GM12878 (cell line): ENCODE results near the gene ACSF3. TPM values are rescaled to one million over a fixed set of nuclear protein-coding genes. Genes with fewer than 3 reads are reported as not detected.

ENCODE experiments used
- CHD2 ChIP-seq: IDR thresholded peaks from 2 replicates; pipeline ENCODE4 v1.6.1; 2011; ENCODE audit warnings: low read depth, low read length, improper control_type of control experiment, borderline replicate concordance
- CHD4 ChIP-seq: fragments of 200-600 bp; sonication (generic); IDR thresholded peaks from 2 replicates; pipeline ENCODE4 v1.6.1; 2016; ENCODE audit warnings: mild to moderate bottlenecking
- EP300 ChIP-seq, 2 experiments: fragments of 150-350 bp in 1 of 2; IDR thresholded peaks; 2 replicates each; pipeline ENCODE4 v1.6.1; 2011 to 2012; ENCODE audit warnings: low read depth in 2 of 2, low read length in 2 of 2, borderline replicate concordance in 1 of 2, improper control_type of control experiment in 1 of 2, inconsistent platforms in 1 of 2; ENCODE audit not compliant: control insufficient read depth in 1 of 2
- GABPA ChIP-seq: IDR thresholded peaks from 2 replicates; pipeline ENCODE4 v1.6.1; 2014; ENCODE audit warnings: antibody characterized with exemption, low read depth, mild to moderate bottlenecking, inconsistent platforms
- GATAD2B ChIP-seq: fragments of 450-650 bp; conservative IDR thresholded peaks from 2 replicates; pipeline ENCODE4 v1.6.1; 2017; ENCODE audit warnings: low read depth, mild to moderate bottlenecking, moderate library complexity
- NR2C1 ChIP-seq: fragments of 450-650 bp; IDR thresholded peaks from 2 replicates; pipeline ENCODE4 v1.6.1; 2017; ENCODE audit warnings: antibody characterized with exemption, mild to moderate bottlenecking, moderate library complexity
- POLR2A ChIP-seq: IDR thresholded peaks from 2 replicates; pipeline ENCODE4 v1.6.1; 2011; ENCODE audit warnings: low read depth, mild to moderate bottlenecking, low read length
- POU2F2 ChIP-seq: IDR thresholded peaks from 3 replicates; pipeline ENCODE4 v1.6.1; 2011; ENCODE audit warnings: low read depth, mild to moderate bottlenecking, low read length, borderline replicate concordance
- RAD51 ChIP-seq: fragments of 450-650 bp; IDR thresholded peaks from 2 replicates; pipeline ENCODE4 v1.6.1; 2016; ENCODE audit warnings: moderate library complexity, mild to moderate bottlenecking, inconsistent platforms
- RFX5 ChIP-seq: IDR thresholded peaks from 2 replicates; pipeline ENCODE4 v1.6.1; 2011; ENCODE audit warnings: low read depth, low read length, improper control_type of control experiment
- SMARCA5 ChIP-seq: fragments of 450-650 bp; IDR thresholded peaks from 2 replicates; pipeline ENCODE4 v1.6.1; 2017; ENCODE audit warnings: mild to moderate bottlenecking
- TAF1 ChIP-seq: IDR thresholded peaks from 2 replicates; pipeline ENCODE4 v1.6.1; 2011; ENCODE audit warnings: mild to moderate bottlenecking, low read depth, low read length, borderline replicate concordance
- polyA plus RNA-seq, 11 experiments: library from polyadenylated mRNA; depleted of rRNA in 4 of 11; unstranded in 6 of 11; stranded (reverse) in 5 of 11; fragments of >200 nt; fragmentation: Nextera tagmentation in 4 of 11; fragmentation: Illumina TruSeq in 1 of 11; extraction: Ambion mirVana in 4 of 11; extraction: Trizol in 1 of 11; gene quantifications; 1 replicate in 1 of 11; 2 replicates in 10 of 11; pipeline versions ENCODE4 v1.2.1 to v1.2.3, GENCODE V29; 2011 to 2016; ENCODE audit warnings: inconsistent platforms in 2 of 11, missing spikeins in 2 of 11, low read depth in 1 of 11
- total RNA-seq, 4 experiments: library from RNA; depleted of rRNA in 3 of 4; stranded (reverse); fragments of >200 nt in 3 of 4; fragmentation: Illumina TruSeq in 1 of 4; extraction: Trizol in 1 of 4; gene quantifications; 2 replicates each; pipeline versions ENCODE4 v1.2.1 to v1.2.3, GENCODE V29; 2013 to 2021
- TF ChIP-seq, protein P1 (sequence below): IDR thresholded peaks from 2 replicates; pipeline ENCODE4 v1.6.1; 2012; ENCODE audit warnings: improper control_type of control experiment, low read depth, low read length; ENCODE audit not compliant: insufficient replicate concordance
- TF ChIP-seq, protein P2 (sequence below): fragments of 450-650 bp; formaldehyde crosslinking; IDR thresholded peaks from 2 replicates; pipeline ENCODE4 v1.4.0; 2022; ENCODE audit warnings: mild to moderate bottlenecking, moderate library complexity
- TF ChIP-seq, protein P3 (sequence below): IDR thresholded peaks from 2 replicates; pipeline ENCODE4 v1.6.1; 2011; ENCODE audit warnings: borderline replicate concordance, low read depth, mild to moderate bottlenecking, moderate library complexity, mixed read lengths, low read length; ENCODE audit not compliant: insufficient read depth; ENCODE audit errors: extremely low read length
- TF ChIP-seq, protein P4 (sequence below): fragments of 450-650 bp; IDR thresholded peaks from 2 replicates; pipeline ENCODE4 v1.6.1; 2014; ENCODE audit warnings: mild to moderate bottlenecking

ACSF3 gene
- total and polyA plus RNA-seq, 10 of the 15 experiments (the other 5 are each of a cell fraction or from before 2014, with no cell fraction given): 1.0 to 44.4 (median 25.8) TPM

DNA sequence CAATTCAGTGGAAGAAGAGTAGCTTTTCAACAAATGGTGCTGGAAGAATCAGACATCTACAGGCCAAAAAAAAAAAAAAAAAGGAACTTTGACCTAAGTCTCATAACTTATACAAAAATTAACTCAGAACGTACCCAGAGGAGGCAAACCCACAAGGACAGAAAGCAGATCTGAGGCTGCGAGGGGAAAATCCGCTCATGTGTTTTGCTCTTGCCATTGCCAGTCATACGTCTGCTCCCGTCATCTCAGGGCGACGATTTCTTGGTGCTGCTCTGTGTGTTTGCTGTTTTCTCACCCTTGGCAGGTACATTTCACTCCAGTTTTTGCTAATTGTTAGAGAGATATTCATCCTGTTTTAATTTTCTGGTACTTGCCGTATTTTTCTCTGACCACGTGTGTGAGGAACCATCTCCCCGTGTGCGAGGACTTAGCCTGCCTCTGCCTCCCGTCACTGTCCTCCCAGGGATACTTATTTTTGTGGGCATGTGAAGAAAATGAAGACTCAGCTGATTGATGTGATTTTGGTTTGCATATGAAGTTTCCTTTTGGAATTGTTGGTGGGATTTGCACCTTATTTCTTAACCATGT lies 33.4 kb upstream of the ACSF3 start (continued):
- TF ChIP-seq TAF1 (0 out of 2 replicates have a peak, but pooled peaks have one; percentile 28), CHD2 (peak; percentile 31; the same call in 1 of the 2 replicates), GABPA (no peak), NR2C1 (peak; percentile 60), RAD51 (0 out of 2 replicates have a peak, but pooled peaks have one; percentile 25), GATAD2B (no peak), SMARCA5 (no peak), POLR2A (peak; percentile 52; the same call in 1 of the 2 replicates), RFX5 (no peak), EP300 (IDR thresholded peaks at IDR 0.05; ENCODE audit: borderline replicate concordance in 1 of 2, control insufficient read depth in 1 of 2, low read depth in 2 of 2, low read length in 2 of 2) (peak in 1 of 2 experiments; percentile 26; a peak in 1 of 4 replicates), POU2F2 (peak; percentile 68; the same call in 1 of the 3 replicates), CHD4 (no peak)
- TF ChIP-seq, protein P1, sequence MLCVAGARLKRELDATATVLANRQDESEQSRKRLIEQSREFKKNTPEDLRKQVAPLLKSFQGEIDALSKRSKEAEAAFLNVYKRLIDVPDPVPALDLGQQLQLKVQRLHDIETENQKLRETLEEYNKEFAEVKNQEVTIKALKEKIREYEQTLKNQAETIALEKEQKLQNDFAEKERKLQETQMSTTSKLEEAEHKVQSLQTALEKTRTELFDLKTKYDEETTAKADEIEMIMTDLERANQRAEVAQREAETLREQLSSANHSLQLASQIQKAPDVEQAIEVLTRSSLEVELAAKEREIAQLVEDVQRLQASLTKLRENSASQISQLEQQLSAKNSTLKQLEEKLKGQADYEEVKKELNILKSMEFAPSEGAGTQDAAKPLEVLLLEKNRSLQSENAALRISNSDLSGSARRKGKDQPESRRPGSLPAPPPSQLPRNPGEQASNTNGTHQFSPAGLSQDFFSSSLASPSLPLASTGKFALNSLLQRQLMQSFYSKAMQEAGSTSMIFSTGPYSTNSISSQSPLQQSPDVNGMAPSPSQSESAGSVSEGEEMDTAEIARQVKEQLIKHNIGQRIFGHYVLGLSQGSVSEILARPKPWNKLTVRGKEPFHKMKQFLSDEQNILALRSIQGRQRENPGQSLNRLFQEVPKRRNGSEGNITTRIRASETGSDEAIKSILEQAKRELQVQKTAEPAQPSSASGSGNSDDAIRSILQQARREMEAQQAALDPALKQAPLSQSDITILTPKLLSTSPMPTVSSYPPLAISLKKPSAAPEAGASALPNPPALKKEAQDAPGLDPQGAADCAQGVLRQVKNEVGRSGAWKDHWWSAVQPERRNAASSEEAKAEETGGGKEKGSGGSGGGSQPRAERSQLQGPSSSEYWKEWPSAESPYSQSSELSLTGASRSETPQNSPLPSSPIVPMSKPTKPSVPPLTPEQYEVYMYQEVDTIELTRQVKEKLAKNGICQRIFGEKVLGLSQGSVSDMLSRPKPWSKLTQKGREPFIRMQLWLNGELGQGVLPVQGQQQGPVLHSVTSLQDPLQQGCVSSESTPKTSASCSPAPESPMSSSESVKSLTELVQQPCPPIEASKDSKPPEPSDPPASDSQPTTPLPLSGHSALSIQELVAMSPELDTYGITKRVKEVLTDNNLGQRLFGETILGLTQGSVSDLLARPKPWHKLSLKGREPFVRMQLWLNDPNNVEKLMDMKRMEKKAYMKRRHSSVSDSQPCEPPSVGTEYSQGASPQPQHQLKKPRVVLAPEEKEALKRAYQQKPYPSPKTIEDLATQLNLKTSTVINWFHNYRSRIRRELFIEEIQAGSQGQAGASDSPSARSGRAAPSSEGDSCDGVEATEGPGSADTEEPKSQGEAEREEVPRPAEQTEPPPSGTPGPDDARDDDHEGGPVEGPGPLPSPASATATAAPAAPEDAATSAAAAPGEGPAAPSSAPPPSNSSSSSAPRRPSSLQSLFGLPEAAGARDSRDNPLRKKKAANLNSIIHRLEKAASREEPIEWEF: no peak
- TF ChIP-seq, protein P2, sequence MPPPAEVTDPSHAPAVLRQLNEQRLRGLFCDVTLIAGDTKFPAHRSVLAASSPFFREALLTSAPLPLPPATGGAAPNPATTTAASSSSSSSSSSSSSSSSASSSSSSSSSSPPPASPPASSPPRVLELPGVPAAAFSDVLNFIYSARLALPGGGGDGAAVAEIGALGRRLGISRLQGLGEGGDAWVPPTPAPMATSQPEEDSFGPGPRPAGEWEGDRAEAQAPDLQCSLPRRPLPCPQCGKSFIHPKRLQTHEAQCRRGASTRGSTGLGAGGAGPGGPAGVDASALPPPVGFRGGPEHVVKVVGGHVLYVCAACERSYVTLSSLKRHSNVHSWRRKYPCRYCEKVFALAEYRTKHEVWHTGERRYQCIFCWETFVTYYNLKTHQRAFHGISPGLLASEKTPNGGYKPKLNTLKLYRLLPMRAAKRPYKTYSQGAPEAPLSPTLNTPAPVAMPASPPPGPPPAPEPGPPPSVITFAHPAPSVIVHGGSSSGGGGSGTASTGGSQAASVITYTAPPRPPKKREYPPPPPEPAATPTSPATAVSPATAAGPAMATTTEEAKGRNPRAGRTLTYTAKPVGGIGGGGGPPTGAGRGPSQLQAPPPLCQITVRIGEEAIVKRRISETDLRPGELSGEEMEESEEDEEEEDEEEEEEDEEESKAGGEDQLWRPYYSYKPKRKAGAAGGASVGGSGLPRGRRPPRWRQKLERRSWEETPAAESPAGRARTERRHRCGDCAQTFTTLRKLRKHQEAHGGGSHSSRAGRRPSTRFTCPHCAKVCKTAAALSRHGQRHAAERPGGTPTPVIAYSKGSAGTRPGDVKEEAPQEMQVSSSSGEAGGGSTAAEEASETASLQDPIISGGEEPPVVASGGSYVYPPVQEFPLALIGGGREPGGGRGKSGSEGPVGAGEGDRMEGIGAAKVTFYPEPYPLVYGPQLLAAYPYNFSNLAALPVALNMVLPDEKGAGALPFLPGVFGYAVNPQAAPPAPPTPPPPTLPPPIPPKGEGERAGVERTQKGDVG (CRISPR knock-in tag): no peak
- TF ChIP-seq, protein P3, sequence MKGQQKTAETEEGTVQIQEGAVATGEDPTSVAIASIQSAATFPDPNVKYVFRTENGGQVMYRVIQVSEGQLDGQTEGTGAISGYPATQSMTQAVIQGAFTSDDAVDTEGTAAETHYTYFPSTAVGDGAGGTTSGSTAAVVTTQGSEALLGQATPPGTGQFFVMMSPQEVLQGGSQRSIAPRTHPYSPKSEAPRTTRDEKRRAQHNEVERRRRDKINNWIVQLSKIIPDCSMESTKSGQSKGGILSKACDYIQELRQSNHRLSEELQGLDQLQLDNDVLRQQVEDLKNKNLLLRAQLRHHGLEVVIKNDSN: no peak
- TF ChIP-seq, protein P4, sequence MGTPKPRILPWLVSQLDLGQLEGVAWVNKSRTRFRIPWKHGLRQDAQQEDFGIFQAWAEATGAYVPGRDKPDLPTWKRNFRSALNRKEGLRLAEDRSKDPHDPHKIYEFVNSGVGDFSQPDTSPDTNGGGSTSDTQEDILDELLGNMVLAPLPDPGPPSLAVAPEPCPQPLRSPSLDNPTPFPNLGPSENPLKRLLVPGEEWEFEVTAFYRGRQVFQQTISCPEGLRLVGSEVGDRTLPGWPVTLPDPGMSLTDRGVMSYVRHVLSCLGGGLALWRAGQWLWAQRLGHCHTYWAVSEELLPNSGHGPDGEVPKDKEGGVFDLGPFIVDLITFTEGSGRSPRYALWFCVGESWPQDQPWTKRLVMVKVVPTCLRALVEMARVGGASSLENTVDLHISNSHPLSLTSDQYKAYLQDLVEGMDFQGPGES: no peak
